Measurements from ENCODE around the gene KLF3.

KLF3 gene

DNA sequence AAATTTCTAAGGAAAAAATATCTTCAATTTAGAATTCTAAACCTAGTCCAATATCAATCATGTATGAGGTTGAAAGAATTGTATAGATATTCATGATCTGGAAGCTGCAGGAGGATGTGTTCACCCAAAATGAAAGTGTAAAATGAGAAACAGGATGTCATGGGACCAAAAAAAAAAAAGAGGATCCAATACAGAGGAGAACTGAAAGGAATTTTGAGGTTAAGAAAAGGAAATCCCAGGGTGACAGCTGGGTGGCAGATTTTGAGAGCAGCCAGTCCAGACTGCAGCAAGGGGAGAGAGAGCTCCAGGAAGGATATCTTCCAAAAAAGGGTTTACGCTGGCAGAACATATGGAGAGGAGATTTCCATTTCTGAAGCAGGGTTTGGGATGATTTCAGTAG, 79.9 kb downstream of the KLF3 start:
- DNase-seq (ENCODE audit: low read depth) = no peak

DNA sequence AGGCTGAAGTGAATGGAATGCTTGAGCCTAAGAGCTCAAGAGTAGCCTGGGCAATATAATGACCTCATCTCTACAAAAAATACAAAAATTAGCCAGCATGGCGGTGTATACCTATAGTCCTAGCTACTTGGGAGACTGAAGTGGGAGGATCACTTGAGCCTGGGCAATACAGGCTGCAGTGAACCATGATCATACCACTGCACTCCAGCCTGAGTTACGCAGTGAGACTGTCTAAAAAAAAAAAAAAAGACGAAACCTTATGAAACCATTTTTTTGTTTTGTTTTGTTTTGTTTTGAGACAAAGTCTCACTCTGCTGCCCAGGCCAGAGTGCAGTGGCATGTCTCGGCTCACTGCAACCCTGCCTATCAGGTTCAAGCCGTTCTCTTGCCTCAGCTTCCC, 81.9 kb downstream of the KLF3 start:
- DNase-seq (ENCODE audit: low read depth) = no peak

DNA sequence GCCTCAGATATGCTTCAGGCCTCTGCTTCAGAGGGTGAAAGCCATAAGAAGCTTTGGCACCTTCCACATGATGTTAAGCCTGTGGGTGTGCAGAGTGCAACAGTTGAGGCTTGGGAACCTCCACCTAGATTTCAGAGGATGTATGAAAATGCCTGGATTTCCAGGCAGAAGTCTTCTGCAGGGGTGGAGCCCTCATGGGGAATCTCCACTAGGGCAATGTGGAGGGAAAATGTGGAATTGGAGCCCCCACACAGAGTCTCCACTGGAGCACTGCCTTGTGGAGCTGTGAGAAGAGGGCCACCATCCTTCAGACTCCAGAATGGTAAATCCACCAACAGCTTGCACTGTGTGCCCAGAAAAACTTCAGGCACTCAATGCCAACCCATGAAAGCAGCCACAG, 83.6 kb downstream of the KLF3 start:
- DNase-seq (ENCODE audit: low read depth) = no peak

DNA sequence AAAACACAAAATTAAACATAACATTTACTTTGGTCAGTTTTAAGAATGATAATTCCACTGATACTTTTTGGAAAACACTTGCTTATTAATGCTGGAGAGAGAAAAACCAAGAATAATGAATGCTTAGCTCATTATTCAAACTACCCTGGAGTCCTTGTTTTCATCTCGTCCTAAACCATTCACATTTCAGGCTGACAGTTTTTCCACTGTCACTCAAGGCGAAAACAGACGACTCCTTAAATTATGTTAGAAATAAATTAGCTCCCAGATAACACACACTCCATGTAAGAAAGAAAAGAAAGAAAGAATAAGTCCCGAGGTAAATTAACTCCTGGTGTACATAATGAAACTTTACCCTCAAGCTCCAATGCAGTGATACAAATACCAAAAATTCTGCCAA, 85.3 kb downstream of the KLF3 start:
- DNase-seq (ENCODE audit: low read depth) = no peak

Measured in stimulated activated CD4-positive, alpha-beta T cell treated with anti-CD3 and anti-CD28 coated beads, Interleukin-2, amount 100 ng/mL, for 4 hours (primary cell).